SJSA1 (cell line): ENCODE data around the gene PIK3AP1. TPM values are rescaled to one million over a fixed set of nuclear protein-coding genes. Genes with fewer than 3 reads are reported as not detected.

Source experiments
- DNase-seq, 2 experiments: peaks; one replicate each; pipeline ENCODE4 v3.0.0-alpha.2; 2015 to 2020; ENCODE audit warnings: low spot score in 2 of 2, low read depth in 1 of 2
- H3K27ac ChIP-seq: fragments of 250-450 bp; sonication (Bioruptor Pico); 2 replicates; pipeline ENCODE4 v1.5.1; 2020; ENCODE audit warnings: mild to moderate bottlenecking, moderate library complexity
- H3K27me3 ChIP-seq: fragments of 250-450 bp; sonication (Bioruptor Pico); replicated peaks from 2 replicates; pipeline ENCODE4 v1.5.1; 2020; ENCODE audit warnings: mild to moderate bottlenecking, moderate library complexity
- H3K36me3 ChIP-seq: fragments of 250-450 bp; sonication (Bioruptor Pico); 2 replicates; pipeline ENCODE4 v1.5.1; 2020; ENCODE audit warnings: mild to moderate bottlenecking
- H3K4me1 ChIP-seq: fragments of 250-450 bp; sonication (Bioruptor Pico); replicated peaks from 2 replicates; pipeline ENCODE4 v1.6.1; 2021; ENCODE audit warnings: mild to moderate bottlenecking
- H3K4me3 ChIP-seq: fragments of 250-450 bp; sonication (Bioruptor Pico); 2 replicates; pipeline ENCODE4 v1.5.1; 2020; ENCODE audit warnings: mild to moderate bottlenecking
- H3K9me3 ChIP-seq: fragments of 250-450 bp; sonication (Bioruptor Pico); replicated peaks from 2 replicates; pipeline ENCODE4 v1.5.1; 2020; ENCODE audit warnings: mild to moderate bottlenecking
- total RNA-seq: library from RNA; depleted of rRNA; stranded (reverse); fragments of >200 nt; shearing (Covaris generic); gene quantifications from 2 replicates; pipeline ENCODE4 v1.2.3, GENCODE V29; 2014

PIK3AP1 gene
- total RNA-seq, 1 experiment from 2014 or later: 0.95 TPM

DNA sequence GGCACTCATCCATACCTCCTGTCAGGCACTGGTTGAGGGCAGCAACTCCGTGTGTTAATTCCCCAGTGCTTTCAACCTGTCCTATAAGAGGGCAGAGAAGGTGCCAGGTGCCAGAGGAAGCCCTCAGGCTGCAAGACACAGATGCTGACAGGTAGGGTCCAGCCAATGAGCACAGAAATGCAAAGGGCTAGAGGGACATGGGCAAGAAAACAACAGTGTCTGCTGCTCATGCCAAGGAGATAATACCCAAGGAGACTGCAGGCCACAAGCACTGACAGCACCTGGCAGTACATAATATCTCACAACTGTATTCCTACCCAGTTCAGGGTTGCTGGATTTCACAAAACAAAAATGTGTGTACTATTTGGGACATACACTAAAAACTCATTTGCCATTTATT lies 95.1 kb downstream of the PIK3AP1 start:
- H3K4me1 ChIP-seq: no peaks in the 10 kb centered on the region
- H3K9me3 ChIP-seq: no peaks in the 10 kb centered on the region
- no peak for DNase-seq
- H3K36me3 ChIP-seq: no peaks in the 10 kb centered on the region
- no peak overlapping the region for H3K4me3 ChIP-seq
- H3K27me3 ChIP-seq: no peaks in the 10 kb centered on the region
- no peak overlapping the region for H3K27ac ChIP-seq

GRCh38 chr10:96622013-96622787 lies 98.1 kb downstream of the PIK3AP1 start:
- no peaks in the 10 kb centered on the region for H3K27me3 ChIP-seq
- H3K9me3 ChIP-seq: no peaks in the 10 kb centered on the region
- no peak overlapping the region for H3K4me3 ChIP-seq
- H3K36me3 ChIP-seq: no peaks in the 10 kb centered on the region
- no peak overlapping the region for H3K27ac ChIP-seq
- DNase-seq: no peak
- no peaks in the 10 kb centered on the region for H3K4me1 ChIP-seq

DNA sequence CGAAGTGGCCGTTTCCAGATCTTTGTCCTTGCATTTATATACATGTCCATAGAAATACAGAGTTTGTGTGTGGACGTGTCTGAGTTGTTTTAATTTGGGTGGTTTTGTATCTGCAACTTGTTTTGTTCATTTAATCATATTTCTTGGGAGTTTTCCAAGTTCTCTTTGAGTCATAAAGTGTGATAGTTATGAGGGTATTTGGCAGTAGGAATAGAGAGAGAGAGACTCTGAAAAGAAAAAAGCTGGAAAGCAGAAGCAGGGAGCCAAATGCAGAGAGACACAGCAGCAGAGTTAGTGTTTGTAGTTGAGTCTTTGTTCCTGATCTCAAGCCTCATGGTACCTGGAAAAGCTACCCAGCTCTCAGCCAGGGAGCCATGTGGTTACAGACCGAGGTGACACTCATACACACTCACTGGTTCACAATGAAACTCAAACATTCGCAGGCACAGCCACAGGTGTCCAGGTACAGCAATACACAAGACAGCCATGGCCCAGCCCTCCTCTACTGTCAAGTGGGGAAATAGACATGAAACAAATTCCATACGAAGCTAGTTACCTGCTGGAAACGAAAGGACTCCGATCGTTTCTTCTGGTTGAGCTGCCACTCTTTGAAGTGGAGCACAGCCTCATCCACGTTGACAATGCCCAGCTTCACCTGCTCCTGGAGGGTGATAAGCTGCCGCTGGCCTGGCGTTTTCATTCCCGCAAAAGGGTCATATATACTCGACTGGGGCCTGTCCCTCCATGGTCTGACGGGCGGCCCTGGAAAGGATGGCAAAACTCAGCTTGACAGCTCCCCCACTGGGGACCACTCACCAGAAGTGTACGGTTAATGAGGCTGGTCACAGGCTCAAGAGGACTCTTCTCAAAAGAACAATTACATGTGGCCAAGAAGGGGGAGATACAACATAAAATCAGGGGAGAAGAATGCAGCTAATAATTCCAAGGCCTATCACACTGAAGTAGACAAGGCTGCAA lies 100.2 kb downstream of the PIK3AP1 start:
- Histone ChIP-seq H3K4me3 (no peak overlapping the region), H3K36me3 (no peaks in the 10 kb centered on the region), H3K27ac (no peak overlapping the region), H3K4me1 (peaks cover 2% of the 10 kb centered on the region), H3K27me3 (no peaks in the 10 kb centered on the region), H3K9me3 (no peaks in the 10 kb centered on the region)
- DNase-seq: no peak

- no peaks in the 10 kb centered on the region for H3K36me3 ChIP-seq
- no peaks in the 10 kb centered on the region for H3K9me3 ChIP-seq
- no peak overlapping the region for H3K27ac ChIP-seq
- no peaks in the 10 kb centered on the region for H3K27me3 ChIP-seq
- H3K4me1 ChIP-seq: peaks cover 12% of the 10 kb centered on the region
- DNase-seq: no peak
- no peak overlapping the region for H3K4me3 ChIP-seq
Measured at GRCh38 chr10:96619120-96619519, 101.2 kb downstream of the PIK3AP1 start.

DNA sequence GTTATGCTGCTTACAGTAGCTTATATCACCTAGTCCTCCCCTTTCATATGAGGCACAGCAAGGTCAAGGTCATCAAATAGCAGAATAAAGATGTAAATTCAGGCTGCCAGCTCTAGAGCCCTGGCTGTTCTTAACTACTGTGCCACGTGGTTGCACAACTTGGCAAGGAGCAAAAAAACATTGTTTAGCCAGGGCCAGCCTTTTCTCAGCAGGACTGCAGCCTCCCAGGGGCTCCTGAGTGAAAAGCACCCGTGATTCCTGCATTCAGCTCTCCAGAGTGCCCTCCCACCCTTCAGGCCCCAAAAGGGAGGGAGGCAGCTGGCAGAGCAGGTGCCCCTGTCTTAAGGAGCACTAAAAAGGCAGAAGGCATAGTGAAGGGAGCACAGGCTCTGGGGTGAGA lies 101.7 kb downstream of the PIK3AP1 start:
- H3K4me3 ChIP-seq: no peak overlapping the region
- no peak overlapping the region for H3K27ac ChIP-seq
- no peaks in the 10 kb centered on the region for H3K27me3 ChIP-seq
- H3K9me3 ChIP-seq: no peaks in the 10 kb centered on the region
- H3K36me3 ChIP-seq: no peaks in the 10 kb centered on the region
- DNase-seq: no peak
- peaks cover 16% of the 10 kb centered on the region for H3K4me1 ChIP-seq

DNA sequence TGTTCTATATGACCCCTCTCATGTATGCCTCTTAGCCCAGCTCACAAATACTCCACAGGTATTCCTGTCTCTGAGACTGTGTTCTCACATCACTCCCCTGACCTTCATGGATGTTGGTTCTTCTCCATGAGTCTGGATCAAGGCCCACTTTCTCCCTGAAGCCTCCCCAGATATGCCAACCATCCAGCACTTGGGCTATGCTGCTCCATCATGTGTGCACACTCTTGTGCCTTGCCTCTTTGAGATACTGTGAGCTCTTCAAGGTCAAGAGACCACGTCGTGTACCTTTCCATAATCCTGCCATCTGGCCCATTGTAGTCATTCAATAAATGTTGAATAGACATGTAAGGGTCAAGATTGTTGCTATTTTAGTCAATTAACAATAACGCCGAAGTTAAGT lies 103.4 kb downstream of the PIK3AP1 start:
- no peak for DNase-seq
- Histone ChIP-seq H3K4me1 (peaks cover 17% of the 10 kb centered on the region), H3K27me3 (no peaks in the 10 kb centered on the region), H3K27ac (no peak overlapping the region), H3K36me3 (no peaks in the 10 kb centered on the region), H3K4me3 (no peak overlapping the region), H3K9me3 (no peaks in the 10 kb centered on the region)

DNA sequence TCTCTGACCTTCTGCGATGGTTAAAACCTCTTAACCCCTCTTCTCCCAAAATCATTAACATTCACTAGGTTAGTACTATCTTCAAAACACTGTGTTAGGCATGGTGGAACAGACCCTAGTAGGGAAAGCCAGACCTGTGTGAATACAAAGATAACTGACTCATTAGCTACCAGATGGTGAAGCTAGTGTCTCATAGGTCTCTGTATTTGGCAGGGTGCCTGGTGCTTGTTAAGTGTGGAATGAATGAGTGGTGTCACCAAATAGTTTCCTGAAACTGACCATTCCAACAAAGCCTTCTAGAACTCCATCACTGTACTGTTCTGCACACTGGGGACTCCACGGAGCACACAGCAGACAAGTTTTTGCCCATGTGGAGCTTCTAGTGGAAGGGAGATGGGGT lies 105.8 kb downstream of the PIK3AP1 start:
- Histone ChIP-seq H3K9me3 (no peaks in the 10 kb centered on the region), H3K4me3 (no peak overlapping the region), H3K36me3 (no peaks in the 10 kb centered on the region), H3K4me1 (peaks cover 17% of the 10 kb centered on the region), H3K27ac (no peak overlapping the region), H3K27me3 (no peaks in the 10 kb centered on the region)
- DNase-seq: peak; percentile 67 to 90

DNA sequence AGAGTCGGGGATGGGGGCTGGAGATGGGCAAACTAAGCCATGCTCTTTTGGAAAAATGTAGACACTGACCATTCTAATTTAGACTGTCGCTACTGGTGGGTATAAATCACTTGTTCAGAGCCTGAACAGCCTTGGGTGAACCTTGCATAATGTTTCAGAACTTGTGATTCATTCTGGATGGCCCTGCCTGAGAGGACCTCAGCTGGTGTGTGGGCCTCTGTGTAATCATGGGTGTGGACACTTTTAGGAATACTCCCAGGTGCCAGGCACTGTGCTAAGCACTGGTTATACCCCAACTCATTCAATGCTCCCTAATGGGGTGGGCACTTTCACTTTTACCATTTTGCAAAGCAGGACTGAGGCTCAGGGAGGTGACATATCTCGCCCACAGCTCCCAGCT lies 106.7 kb downstream of the PIK3AP1 start:
- Histone ChIP-seq H3K36me3 (no peaks in the 10 kb centered on the region), H3K9me3 (no peaks in the 10 kb centered on the region), H3K27me3 (no peaks in the 10 kb centered on the region), H3K4me3 (no peak overlapping the region), H3K27ac (no peak overlapping the region), H3K4me1 (peaks cover 17% of the 10 kb centered on the region)
- no peak for DNase-seq

DNA sequence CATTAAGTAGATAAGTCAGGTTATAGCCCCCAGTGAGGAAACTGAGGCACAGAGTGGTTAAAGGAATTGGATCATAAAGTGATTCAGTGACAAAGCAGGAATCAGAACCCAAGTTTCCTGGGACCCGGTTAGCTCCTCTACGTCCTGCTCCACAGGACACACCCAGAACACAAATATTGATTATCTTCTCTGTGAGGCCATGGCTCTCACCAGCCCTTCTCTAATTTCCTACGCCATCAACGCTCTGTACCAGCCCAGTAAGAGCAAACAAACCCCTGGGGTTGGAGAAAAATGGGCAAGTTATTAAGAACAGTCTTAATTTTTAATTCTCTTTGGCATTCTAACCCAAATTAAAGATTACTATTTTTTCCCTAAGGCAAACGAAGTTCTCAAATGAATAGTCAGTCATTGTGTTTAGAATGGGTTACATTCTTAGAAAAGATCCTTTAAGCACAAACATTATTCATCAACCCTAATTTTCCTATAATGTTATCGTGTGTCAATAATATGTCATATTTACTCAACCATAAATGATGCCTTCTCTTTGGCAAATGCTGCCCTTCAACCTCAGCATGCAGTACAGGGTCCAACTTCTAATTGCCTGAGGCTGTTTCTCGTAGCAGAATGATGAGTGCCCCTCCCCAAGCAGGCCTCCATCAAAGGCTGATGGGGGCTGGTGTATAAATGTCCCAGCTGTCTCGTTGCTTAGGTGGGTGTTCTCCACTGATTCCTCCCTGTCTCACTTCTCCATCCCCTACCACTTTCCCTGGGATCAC lies 108.1 kb downstream of the PIK3AP1 start:
- no peaks in the 10 kb centered on the region for H3K36me3 ChIP-seq
- no peaks in the 10 kb centered on the region for H3K9me3 ChIP-seq
- no peak overlapping the region for H3K27ac ChIP-seq
- peaks cover 17% of the 10 kb centered on the region for H3K4me1 ChIP-seq
- H3K27me3 ChIP-seq: no peaks in the 10 kb centered on the region
- no peak overlapping the region for H3K4me3 ChIP-seq
- DNase-seq: no peak

- Histone ChIP-seq H3K36me3 (no peaks in the 10 kb centered on the region), H3K27ac (no peak overlapping the region), H3K9me3 (no peaks in the 10 kb centered on the region), H3K27me3 (no peaks in the 10 kb centered on the region), H3K4me3 (no peak overlapping the region), H3K4me1 (peaks cover 31% of the 10 kb centered on the region)
- DNase-seq: no peak
Measured at GRCh38 chr10:96610817-96611216, 109.5 kb downstream of the PIK3AP1 start.

GRCh38 chr10:96609510-96609909 lies 110.8 kb downstream of the PIK3AP1 start:
- Histone ChIP-seq H3K4me3 (no peak overlapping the region), H3K4me1 (peaks cover 26% of the 10 kb centered on the region), H3K27ac (no peak overlapping the region), H3K27me3 (no peaks in the 10 kb centered on the region), H3K36me3 (no peaks in the 10 kb centered on the region), H3K9me3 (no peaks in the 10 kb centered on the region)
- no peak for DNase-seq

DNA sequence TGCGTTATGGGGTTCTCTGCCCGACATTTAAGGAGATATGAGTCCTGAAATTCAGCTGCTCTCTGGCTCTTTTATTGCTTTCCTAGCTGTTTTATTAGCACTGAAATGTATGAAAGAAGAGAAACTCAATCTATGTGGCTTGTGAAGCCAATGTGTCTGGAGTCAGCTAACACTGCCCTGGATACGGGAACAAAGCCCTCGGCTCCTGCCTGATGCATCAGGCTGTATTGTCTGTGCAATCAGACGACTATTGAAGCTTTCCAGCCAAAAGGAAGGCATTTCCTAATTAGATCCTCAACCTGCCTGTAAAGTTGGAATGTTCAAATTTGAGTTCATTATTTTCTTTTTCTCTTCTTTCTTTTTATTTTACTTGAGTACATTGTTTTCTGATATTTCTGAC lies 111.5 kb downstream of the PIK3AP1 start:
- no peaks in the 10 kb centered on the region for H3K27me3 ChIP-seq
- H3K4me1 ChIP-seq: peaks cover 19% of the 10 kb centered on the region
- no peak for DNase-seq
- no peak overlapping the region for H3K27ac ChIP-seq
- no peak overlapping the region for H3K4me3 ChIP-seq
- no peaks in the 10 kb centered on the region for H3K9me3 ChIP-seq
- H3K36me3 ChIP-seq: no peaks in the 10 kb centered on the region

DNA sequence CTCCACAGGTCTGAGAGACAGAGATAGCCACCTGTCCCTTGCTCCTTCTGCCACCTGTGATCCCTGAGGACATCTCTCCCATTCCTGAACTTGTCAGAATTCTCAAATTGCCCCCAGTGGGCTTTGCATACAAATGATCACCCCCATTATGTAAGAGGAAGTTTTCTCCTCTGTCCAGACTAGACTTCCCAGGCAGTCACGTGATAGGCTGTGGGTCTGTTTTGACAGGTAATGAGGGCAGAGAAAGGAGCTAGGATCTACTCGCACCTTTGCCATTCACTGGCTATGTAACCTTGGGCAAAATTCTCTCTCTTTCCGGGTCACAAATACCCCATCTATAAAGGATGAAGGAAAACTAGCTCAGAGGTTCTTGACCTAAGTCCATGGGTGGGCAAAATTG lies 112.1 kb downstream of the PIK3AP1 start:
- no peaks in the 10 kb centered on the region for H3K27me3 ChIP-seq
- no peaks in the 10 kb centered on the region for H3K36me3 ChIP-seq
- no peak overlapping the region for H3K27ac ChIP-seq
- peaks cover 17% of the 10 kb centered on the region for H3K4me1 ChIP-seq
- no peak for DNase-seq
- H3K9me3 ChIP-seq: no peaks in the 10 kb centered on the region
- H3K4me3 ChIP-seq: no peak overlapping the region
